HG03565 (cell line): ENCODE data around the gene ABHD12B.

Experiments
- ATAC-seq: cut with Tn5 transposase; IDR thresholded peaks from one replicate; pipeline ENCODE4 v1.9.1; 2021; ENCODE audit warnings: mild to moderate bottlenecking, moderate library complexity; ENCODE audit not compliant: unreplicated experiment

Gene ABHD12B

DNA sequence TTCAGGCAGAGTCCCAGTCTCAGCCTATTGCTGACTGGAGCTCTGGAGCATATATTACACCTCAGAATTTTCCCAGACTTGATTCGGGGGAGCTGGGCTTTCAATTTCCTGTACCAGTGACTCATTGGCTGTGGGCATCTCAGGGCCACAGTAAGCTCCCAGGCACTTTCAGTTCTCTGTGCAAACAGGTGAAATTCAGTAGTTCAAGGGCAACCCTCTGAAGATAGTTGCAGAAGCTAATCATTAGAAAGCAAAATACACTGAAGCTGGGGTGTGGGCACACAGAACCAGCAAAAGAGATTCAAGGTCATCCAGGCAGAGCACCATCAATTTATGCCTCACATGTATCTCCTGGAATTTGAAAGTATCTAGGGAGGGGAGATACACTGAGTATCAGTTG lies 32.8 kb upstream of the ABHD12B start:
- ATAC-seq: no peak

DNA sequence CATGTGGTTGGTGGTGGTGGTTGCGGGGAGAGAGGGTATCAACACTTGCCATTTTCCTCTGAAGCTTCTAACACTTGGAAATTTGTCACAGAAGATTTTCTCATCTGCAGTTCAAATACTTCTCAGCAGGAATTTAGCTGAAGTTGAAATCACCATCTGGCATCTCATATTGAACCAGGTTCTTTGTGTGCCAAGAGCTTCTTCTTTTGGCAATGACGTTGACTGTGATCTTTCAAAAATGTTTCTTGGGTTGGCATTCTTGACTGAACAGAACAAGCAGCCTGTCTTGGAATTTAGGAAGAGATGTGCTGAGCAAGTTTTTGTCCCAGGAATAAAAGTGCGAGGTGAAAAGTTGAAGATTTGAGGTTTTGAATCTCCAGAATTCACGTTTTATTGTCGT lies 32.2 kb upstream of the ABHD12B start:
- no peak for ATAC-seq

- ATAC-seq: no peak
Measured at GRCh38 chr14:50844391-50844790, 27.5 kb upstream of the ABHD12B start.

GRCh38 chr14:50845166-50845565 lies 26.7 kb upstream of the ABHD12B start:
- ATAC-seq: no peak

- no peak for ATAC-seq
Measured at GRCh38 chr14:50846226-50846880, 25.5 kb upstream of the ABHD12B start.

GRCh38 chr14:50853891-50854290 lies 18.0 kb upstream of the ABHD12B start:
- ATAC-seq: no peak

DNA sequence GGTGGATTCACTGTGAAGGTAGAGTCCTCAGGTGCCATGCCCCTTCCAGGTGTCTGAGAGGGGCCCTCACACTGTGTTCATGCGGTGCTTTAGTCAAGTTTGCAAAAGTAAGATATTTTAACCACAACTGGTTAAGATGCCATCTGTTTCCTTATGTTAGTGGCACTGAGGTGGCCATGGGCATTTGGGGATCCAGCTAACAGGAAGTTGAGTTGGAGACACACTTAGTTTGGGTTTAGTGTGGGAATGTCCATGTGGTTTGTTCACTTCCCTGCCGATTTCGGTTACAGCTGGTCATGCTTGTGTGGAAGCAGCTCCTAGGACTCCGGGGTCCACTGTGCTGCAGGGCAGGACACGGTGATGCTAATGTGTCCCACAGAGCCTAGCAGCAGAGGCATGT lies 17.3 kb upstream of the ABHD12B start:
- no peak for ATAC-seq

GRCh38 chr14:50855558-50855957 lies 16.3 kb upstream of the ABHD12B start:
- no peak for ATAC-seq

DNA sequence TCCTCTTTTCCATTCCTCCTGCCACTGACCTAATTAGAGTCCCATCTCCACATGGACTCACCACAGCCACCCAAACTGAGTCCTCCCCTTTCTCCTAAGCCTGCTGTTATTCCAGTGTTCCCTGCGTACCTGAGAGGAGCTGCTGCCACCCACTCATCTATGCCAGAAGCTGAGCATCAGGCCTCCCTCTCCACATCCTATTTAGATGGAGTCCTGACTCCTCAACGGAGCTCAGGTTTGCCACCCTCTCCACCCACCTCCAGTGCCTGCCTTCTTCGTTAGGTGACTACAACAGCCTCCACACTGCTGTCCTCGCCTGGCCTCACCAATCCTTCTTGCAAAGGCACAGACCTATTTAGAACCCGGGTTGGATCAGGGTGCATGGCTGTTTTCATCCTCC lies 15.2 kb upstream of the ABHD12B start:
- ATAC-seq: no peak

- no peak for ATAC-seq
Measured at GRCh38 chr14:50859296-50859624, 12.6 kb upstream of the ABHD12B start.

DNA sequence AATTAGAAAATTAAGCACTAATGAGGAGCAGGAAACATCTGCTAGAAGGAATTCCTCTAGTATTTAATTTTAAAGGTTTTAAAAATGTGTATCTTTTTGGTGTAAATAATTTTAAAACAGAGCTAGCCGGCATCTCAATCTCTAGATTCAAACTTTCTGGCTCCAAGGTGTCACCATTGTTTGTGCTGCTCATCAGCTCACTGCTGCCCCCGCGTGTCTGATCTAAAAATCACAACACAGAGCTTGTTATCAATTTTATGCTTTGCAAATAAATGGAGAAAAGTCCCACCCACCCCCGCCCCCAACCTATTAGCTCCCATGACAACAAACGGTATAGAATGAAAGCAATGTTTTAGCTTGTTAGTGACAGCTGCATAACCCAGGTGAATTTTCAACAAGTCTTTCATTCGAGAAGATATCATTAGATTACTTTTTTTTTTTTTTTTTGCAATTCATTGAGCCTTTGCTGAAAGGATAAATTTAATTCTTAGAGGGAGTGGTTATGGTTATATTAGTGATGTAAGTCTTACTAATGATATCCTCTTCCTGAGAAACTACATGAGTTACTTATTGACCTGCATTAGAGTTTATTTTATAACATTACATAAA lies 11.3 kb upstream of the ABHD12B start:
- no peak for ATAC-seq

DNA sequence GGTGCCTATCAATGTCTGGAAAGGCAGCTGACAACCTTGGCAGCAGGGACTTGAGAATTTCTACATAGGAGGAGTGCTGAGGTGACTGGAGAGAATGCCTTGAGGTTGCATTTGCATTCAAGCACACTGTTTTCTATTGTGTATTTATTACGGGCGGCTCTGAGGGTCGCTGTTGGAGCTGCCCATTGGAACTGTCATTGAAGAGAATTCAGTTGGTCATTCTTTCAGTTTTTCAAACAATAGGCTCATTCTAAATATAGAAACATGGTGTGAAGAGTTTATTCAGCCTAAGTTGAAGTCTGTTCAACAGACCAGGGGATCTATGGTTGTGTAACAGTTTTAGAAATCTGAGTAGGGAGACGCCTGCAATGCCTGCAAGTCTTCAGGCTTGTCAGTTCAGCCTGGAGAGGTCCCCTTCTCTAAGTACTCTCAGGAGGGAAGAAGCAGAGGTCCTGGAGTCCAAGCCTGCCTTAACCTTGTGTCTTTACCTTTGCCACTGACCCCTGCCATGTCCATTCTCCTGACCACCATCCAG lies 9.8 kb upstream of the ABHD12B start:
- no peak for ATAC-seq

- ATAC-seq: no peak
Measured at GRCh38 chr14:50864237-50864636, 7.6 kb upstream of the ABHD12B start.

GRCh38 chr14:50864946-50865345 lies 6.9 kb upstream of the ABHD12B start:
- ATAC-seq: no peak

DNA sequence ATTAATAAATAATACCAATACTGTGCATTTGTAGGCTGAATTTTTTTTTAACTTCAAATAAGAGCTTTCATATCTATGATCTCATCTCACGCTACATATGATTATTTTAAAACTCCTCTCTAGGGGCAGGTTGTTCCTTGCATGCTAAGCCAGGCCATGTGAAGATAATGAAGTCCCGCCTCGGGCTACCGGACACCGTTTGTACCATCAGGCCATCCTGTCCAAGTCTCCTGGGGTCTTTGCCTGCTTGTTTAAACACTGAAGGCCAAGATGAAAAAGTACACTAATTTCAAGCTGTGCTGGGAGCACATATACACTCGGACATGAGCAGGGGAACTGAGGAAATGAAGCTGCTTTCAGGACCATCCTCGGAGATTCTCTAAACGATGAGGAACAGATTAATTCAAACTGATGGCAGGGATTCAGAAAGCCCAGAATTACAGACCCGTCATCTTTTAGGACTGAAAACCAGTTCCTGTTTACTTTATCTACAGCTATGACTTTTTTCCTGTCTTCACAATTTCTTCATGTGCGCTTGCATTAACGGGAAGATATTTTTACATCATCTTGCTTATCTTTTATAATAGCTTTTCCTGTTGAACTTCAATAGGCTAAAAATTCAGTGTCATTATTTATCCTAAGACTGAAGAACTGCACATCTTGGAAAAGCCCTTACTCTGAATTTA lies 6.3 kb upstream of the ABHD12B start:
- no peak for ATAC-seq

DNA sequence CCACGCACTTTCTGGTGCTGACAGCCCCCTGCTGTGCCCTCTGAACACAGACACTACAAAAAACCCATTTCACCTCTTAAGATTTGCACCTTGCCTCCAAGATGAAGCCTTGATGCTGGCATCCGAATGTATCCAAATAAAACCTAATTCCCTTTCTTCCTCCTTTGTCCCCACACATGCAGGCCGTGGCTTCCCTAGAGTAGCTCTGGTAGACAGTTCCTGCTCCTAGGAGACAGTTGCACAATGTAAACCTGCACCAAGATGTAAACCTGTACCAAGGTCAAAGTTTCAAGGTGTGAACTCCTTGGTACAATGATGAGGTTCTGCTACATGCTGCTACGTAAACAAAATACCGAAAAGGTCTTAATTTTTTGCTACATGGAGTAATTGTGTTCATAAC lies 625 bp upstream of the ABHD12B start:
- ATAC-seq: no peak

- ATAC-seq: no peak
Measured at GRCh38 chr14:50874757-50875156, 2.9 kb downstream of the ABHD12B start.

- ATAC-seq: peak; percentile 97
Measured at GRCh38 chr14:50875359-50876070, 3.7 kb downstream of the ABHD12B start.

DNA sequence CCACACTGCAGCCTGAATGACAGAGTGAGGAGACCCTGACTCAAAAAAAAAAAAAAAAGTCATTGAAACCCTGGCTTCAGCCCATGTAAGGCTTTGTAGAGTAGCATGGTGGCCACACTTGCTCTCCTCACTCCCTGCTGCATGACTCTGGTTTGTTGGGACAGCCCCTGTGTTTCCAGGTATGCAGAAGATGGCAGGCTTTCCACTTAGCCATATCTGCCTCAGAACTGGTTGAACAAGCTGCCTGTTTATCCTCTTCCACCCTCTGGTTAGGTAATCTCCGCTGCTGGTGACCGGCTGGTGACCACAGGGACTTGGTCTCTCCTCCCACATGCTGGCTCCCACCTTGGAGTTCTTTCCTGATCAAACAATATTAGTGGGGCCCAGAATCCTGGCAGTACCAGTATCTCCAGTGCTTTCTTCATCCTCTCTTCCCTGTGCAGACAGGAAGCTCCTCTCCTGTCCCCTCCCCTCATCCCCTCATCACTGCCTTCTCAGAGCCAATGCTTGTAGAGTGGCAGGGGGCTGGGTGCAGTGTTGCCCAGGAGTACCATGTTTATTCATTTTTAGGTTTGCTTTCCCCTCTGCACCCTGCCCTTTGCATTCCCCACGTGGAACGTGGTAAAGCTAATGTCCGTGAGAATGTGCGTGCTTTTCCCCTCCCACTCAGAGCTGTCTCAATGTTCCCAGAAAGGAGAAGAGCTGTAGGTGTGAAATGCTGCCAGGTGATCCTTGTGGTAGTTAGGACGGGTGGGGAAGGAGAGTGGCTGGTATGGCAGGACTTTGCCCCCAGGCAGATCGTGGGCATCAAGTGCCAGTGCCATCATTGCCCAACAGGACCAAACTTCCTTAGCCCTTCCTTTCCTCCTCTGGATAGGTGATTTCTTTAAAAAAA lies 11.3 kb downstream of the ABHD12B start:
- no peak for ATAC-seq

GRCh38 chr14:50883827-50884197 lies 12.0 kb downstream of the ABHD12B start:
- no peak for ATAC-seq

- ATAC-seq: no peak
Measured at GRCh38 chr14:50887476-50887875, 15.6 kb downstream of the ABHD12B start.
